HG02678 (cell line): ENCODE results near the gene SLC35E3.
"Not testable (repeated sequence)": the region's sequence is repeated elsewhere in the genome, so short reads cannot be mapped to it uniquely, and the experiment has no call there.

Experiments used
- ATAC-seq: cut with Tn5 transposase; IDR thresholded peaks from one replicate; pipeline ENCODE4 v1.9.1; 2021; ENCODE audit warnings: mild to moderate bottlenecking, moderate library complexity; ENCODE audit not compliant: unreplicated experiment

Gene SLC35E3

GRCh38 chr12:68811573-68811972 lies 65.6 kb downstream of the SLC35E3 start:
- ATAC-seq = not testable (repeated sequence)

- no peak for ATAC-seq
These were observed 66.7 kb downstream of the SLC35E3 start for GRCh38 chr12:68812553-68813241.

- ATAC-seq = no peak
These were observed 67.2 kb downstream of the SLC35E3 start for GRCh38 chr12:68813242-68813593.

- no peak for ATAC-seq
These were observed 68.7 kb downstream of the SLC35E3 start for GRCh38 chr12:68814490-68815231.

- no peak for ATAC-seq
These were observed 69.4 kb downstream of the SLC35E3 start for GRCh38 chr12:68815232-68815927.

- ATAC-seq = no peak
These were observed 70.2 kb downstream of the SLC35E3 start for GRCh38 chr12:68815928-68816800.

GRCh38 chr12:68819481-68819880 lies 73.5 kb downstream of the SLC35E3 start:
- not testable (repeated sequence) for ATAC-seq

- ATAC-seq = no peak
These were observed 75.6 kb downstream of the SLC35E3 start for GRCh38 chr12:68821357-68822188.

GRCh38 chr12:68823696-68824095 lies 77.7 kb downstream of the SLC35E3 start:
- no peak for ATAC-seq

GRCh38 chr12:68824131-68824530 lies 78.2 kb downstream of the SLC35E3 start:
- ATAC-seq = no peak

- no peak for ATAC-seq
These were observed 78.7 kb downstream of the SLC35E3 start for GRCh38 chr12:68824597-68825250.

- ATAC-seq = no peak
These were observed 79.7 kb downstream of the SLC35E3 start for GRCh38 chr12:68825569-68826217.

- ATAC-seq = no peak
These were observed 82.1 kb downstream of the SLC35E3 start for GRCh38 chr12:68827895-68828671.

GRCh38 chr12:68828672-68829068 lies 82.7 kb downstream of the SLC35E3 start:
- no peak for ATAC-seq
